Endothelial cell (in vitro differentiated cells): ENCODE results near the gene VPS39. TPM values are rescaled to one million over a fixed set of nuclear protein-coding genes. Genes with fewer than 3 reads are reported as not detected.

ENCODE experiments used
- DNase-seq: peaks from one replicate; pipeline ENCODE4 v3.0.0; 2021; ENCODE audit warnings: low spot score
- H3K27ac Mint-ChIP-seq: one replicate; pipeline ENCODE4 v1.8.0; 2021; ENCODE audit warnings: mixed read lengths, inconsistent platforms; ENCODE audit not compliant: unreplicated experiment
- H3K27me3 Mint-ChIP-seq: one replicate; pipeline ENCODE4 v1.8.0; 2021; ENCODE audit warnings: mild to moderate bottlenecking, moderate library complexity, mixed read lengths, inconsistent platforms; ENCODE audit not compliant: unreplicated experiment
- H3K36me3 Mint-ChIP-seq: one replicate; pipeline ENCODE4 v1.8.0; 2021; ENCODE audit warnings: mild to moderate bottlenecking, low read depth, mixed read lengths, inconsistent platforms; ENCODE audit not compliant: unreplicated experiment
- H3K4me1 Mint-ChIP-seq: one replicate; pipeline ENCODE4 v1.8.0; 2021; ENCODE audit warnings: mild to moderate bottlenecking, mixed read lengths, inconsistent platforms; ENCODE audit not compliant: unreplicated experiment
- H3K4me3 Mint-ChIP-seq: one replicate; pipeline ENCODE4 v1.8.0; 2021; ENCODE audit warnings: mild to moderate bottlenecking, mixed read lengths, inconsistent platforms; ENCODE audit not compliant: unreplicated experiment
- H3K9me3 Mint-ChIP-seq: one replicate; pipeline ENCODE4 v1.8.0; 2021; ENCODE audit warnings: mixed read lengths, inconsistent platforms; ENCODE audit not compliant: unreplicated experiment
- total RNA-seq: library from RNA; stranded (reverse); fragmentation: NEBNext Ultra II Directional; extraction: Animal tissue kit (Norgen Biotek cat#: 25700); gene quantifications from one replicate; pipeline ENCODE4 v1.2.1, GENCODE V29; 2021; ENCODE audit not compliant: unreplicated experiment
- TF ChIP-seq, protein P1 (sequence below): fragments of 200-600 bp; sonication (generic); IDR thresholded peaks from one replicate; pipeline ENCODE4 v1.5.0; 2021; ENCODE audit warnings: antibody characterized with exemption; ENCODE audit not compliant: unreplicated experiment

The VPS39 gene
- total RNA-seq, 1 donor from 2014 or later, result 66.2 TPM

DNA sequence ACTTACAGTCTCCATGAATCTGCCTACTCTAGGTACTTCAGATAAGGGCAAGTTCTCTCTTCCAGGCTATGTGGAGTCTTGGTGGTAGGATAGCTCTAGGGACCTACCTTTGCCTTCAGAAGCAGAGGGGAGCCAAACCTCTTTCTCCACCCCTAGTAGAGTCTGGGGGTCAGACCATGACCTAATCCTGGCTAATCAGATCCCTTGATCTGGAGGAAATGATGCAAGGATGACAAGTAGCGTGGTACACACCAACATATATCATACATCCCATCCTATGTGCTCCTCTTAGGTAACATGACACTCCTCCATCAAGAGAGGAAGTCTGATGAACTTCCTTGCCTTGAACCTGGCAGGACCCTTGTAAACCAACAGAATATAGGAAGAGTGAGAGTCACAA is 36.3 kb downstream of the VPS39 start:
- Mint-ChIP-seq H3K27me3 (peaks cover 2% of the 10 kb centered on the region), H3K4me3 (no peak overlapping the region), H3K27ac (no peak overlapping the region), H3K36me3 (peaks cover 47% of the 10 kb centered on the region), H3K4me1 (peaks cover 30% of the 10 kb centered on the region), H3K9me3 (no peaks in the 10 kb centered on the region)
- DNase-seq, result no peak
- TF ChIP-seq, protein P1, sequence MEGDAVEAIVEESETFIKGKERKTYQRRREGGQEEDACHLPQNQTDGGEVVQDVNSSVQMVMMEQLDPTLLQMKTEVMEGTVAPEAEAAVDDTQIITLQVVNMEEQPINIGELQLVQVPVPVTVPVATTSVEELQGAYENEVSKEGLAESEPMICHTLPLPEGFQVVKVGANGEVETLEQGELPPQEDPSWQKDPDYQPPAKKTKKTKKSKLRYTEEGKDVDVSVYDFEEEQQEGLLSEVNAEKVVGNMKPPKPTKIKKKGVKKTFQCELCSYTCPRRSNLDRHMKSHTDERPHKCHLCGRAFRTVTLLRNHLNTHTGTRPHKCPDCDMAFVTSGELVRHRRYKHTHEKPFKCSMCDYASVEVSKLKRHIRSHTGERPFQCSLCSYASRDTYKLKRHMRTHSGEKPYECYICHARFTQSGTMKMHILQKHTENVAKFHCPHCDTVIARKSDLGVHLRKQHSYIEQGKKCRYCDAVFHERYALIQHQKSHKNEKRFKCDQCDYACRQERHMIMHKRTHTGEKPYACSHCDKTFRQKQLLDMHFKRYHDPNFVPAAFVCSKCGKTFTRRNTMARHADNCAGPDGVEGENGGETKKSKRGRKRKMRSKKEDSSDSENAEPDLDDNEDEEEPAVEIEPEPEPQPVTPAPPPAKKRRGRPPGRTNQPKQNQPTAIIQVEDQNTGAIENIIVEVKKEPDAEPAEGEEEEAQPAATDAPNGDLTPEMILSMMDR, result no peak

- no peak for DNase-seq
- Mint-ChIP-seq H3K4me3 (no peak overlapping the region), H3K36me3 (peaks cover 54% of the 10 kb centered on the region), H3K27me3 (peaks cover 2% of the 10 kb centered on the region), H3K9me3 (no peaks in the 10 kb centered on the region), H3K27ac (no peak overlapping the region), H3K4me1 (peaks cover 30% of the 10 kb centered on the region)
- TF ChIP-seq, protein P1, result no peak
These were observed 37.0 kb downstream of the VPS39 start for GRCh38 chr15:42171122-42171521.

DNA sequence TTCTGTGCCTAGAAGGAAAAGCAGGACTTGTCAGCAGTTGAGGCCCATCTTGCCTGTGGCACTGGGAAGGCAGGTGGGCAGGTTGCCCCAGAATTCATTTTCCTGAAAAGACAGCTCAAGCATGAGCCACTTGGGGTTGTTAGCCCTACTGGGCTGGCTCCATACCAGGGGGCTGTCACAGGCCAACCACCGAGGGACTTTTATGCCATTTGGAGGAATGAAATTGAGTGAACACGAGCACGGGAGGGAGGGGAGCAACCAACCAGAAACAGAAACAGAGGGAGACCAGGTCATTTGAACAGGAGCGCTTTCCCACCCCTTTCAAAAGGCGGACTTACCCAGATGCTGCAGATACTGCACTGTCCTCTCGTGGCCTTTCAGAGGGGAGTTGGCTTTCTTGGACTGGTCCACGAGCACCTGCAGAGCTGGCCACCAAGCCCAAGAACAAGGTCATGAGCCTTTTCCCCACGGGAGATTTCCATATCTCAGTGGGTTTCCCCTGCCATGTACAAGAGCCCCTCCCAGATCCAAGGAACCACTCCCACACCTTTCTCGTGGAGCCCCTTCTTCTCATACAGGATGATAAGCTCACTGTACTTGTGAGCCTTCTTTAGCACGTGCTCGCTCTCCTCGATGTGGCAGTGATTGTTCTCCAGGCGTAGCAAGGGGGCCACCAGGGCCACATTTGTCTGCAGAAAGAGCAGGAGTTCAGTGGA is 41.7 kb downstream of the VPS39 start:
- TF ChIP-seq, protein P1, result no peak
- no peak for DNase-seq
- no peak overlapping the region for H3K27ac Mint-ChIP-seq
- no peaks in the 10 kb centered on the region for H3K9me3 Mint-ChIP-seq
- H3K4me1 Mint-ChIP-seq, result peaks cover under 1% of the 10 kb centered on the region
- no peaks in the 10 kb centered on the region for H3K27me3 Mint-ChIP-seq
- peaks cover 65% of the 10 kb centered on the region for H3K36me3 Mint-ChIP-seq
- H3K4me3 Mint-ChIP-seq, result no peak overlapping the region

DNA sequence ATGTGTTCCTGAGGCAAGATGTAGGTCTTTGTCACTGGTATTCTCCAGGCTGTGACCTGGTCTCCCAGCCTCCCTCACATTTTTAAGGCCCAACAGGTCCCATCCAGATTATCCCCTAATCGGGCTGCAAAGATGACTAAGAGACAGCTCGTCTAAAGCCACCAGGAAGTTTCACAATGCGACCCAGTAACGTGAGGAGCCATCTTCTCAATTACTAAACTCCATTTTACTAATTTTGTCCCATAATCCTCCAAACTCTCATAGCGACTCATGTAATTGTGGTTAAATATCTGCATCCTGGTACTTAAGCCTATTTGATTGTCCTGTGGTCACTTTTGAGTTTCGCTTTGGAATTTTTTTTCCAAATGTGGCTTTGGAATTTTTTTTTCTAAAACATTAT is 43.0 kb downstream of the VPS39 start:
- Mint-ChIP-seq H3K4me3 (no peak overlapping the region), H3K9me3 (no peaks in the 10 kb centered on the region), H3K36me3 (peaks cover 67% of the 10 kb centered on the region), H3K27ac (no peak overlapping the region), H3K4me1 (no peaks in the 10 kb centered on the region), H3K27me3 (no peaks in the 10 kb centered on the region)
- DNase-seq, result no peak
- TF ChIP-seq, protein P1, result no peak

- Mint-ChIP-seq H3K9me3 (no peaks in the 10 kb centered on the region), H3K4me3 (no peak overlapping the region), H3K36me3 (peaks cover 69% of the 10 kb centered on the region), H3K4me1 (peaks cover under 1% of the 10 kb centered on the region), H3K27ac (no peak overlapping the region), H3K27me3 (peaks cover 1% of the 10 kb centered on the region)
- TF ChIP-seq, protein P1, result no peak
- DNase-seq, result no peak
These were observed 44.1 kb downstream of the VPS39 start for GRCh38 chr15:42163947-42164550.
